Suppressor macrophage treated with lipopolysaccharide for 4 hours (primary cell): ENCODE results near the gene IFITM1.
A peak's percentile ranks its signal among the peaks of the same experiment; 100 is the strongest.
"Not testable (repeated sequence)": the region's sequence is repeated elsewhere in the genome, so short reads cannot be mapped to it uniquely, and the experiment has no call there.

ENCODE experiments used
- DNase-seq: peaks from one replicate; pipeline ENCODE4 v3.0.0-alpha.2; 2020

The IFITM1 gene

GRCh38 chr11:328516-329100 is 14.8 kb downstream of the IFITM1 start:
- DNase-seq = not testable (repeated sequence)

DNA sequence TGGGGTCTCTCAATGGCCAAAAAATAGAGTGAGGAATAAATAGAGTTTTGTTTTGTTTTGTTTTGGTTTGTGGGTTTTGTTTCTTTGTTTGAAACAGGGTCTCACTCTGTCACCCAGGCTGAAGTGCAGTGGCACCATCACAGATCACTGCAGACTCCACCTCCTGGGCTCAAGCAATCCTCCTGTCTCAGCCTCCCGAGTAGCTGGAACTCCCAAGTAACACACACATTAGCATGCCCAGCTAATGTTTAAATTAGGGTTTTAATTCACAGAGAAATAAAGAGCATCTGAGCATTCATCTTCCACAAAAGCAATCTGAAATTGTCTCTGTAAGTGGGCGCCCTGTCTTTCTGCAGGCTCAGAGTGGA is 16.0 kb downstream of the IFITM1 start:
- no peak for DNase-seq

GRCh38 chr11:330307-330693 is 16.5 kb downstream of the IFITM1 start:
- DNase-seq = no peak

GRCh38 chr11:330694-331357 is 17.0 kb downstream of the IFITM1 start:
- DNase-seq = no peak

- DNase-seq = peak; percentile 9
Observed at GRCh38 chr11:331358-332060, 17.7 kb downstream of the IFITM1 start.

DNA sequence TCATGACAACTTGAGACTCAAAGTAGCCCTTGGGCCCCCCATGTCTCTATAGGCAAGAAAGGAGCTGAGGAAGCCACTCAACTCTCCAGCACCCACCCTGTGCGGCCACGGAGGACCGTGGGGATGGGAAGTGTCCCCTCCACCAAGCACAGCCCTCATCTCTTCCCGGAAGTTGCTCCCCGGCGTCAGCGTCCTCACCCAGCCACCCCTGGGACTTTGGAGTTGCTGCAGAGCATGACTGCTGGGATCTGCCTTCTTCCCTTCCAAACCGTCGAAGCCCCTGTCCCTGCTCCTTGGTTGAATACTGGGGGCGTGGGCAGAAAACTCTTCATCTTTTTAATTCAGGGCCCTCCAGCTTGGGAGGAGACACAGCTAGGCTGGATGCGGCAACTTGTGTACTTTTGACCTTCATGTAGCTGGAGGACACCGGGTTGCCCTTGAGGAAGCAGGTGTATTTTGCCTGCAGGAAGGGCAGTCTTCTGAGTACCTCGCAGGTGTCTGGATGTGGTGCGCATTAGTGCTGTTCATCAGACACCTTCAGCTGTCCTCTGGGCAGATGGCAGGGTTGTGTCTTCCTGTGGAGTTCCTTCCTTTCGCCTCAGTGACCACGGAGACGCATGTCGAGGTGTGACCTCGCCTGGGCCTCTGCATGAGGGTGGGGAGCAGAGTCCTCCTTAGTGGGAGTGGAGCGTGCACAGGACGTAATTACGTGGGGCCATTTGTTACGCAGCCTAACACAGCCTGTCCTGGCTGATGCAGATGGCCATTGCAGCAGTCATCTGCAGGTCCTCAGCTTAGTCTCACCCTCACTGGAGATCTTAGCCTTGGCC is 19.0 kb downstream of the IFITM1 start:
- DNase-seq = no peak

DNA sequence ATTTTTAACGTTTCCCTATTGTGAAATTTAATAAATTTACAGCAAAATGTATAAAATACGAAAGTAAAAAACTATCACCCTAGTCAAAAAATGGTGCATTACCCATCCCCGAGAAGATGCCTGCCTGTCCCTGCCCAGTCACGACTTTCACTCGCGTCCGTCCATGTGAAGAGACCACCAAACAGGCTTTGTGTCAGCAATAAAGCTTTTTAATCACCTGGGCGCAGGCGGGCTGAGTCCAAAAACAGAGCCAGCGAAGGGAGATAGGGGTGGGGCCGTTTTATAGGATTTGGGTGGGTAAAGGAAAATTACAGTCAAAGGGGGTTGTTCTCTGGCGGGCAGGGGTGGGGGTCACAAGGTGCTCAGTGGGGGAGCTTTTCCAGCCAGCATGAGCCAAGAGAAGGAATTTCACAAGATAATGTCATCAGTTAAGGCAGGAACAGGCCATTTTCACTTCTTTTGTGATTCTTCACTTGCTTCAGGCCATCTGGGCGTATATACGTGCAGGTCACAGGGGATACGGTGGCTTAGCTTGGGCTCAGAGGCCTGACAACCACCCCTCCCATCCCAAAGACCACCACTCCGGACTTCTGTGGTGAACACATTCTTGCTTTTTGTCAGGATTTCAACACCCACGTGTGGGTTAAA is 19.9 kb downstream of the IFITM1 start:
- DNase-seq = not testable (repeated sequence)

- no peak for DNase-seq
Observed at GRCh38 chr11:334264-334994, 20.6 kb downstream of the IFITM1 start.

DNA sequence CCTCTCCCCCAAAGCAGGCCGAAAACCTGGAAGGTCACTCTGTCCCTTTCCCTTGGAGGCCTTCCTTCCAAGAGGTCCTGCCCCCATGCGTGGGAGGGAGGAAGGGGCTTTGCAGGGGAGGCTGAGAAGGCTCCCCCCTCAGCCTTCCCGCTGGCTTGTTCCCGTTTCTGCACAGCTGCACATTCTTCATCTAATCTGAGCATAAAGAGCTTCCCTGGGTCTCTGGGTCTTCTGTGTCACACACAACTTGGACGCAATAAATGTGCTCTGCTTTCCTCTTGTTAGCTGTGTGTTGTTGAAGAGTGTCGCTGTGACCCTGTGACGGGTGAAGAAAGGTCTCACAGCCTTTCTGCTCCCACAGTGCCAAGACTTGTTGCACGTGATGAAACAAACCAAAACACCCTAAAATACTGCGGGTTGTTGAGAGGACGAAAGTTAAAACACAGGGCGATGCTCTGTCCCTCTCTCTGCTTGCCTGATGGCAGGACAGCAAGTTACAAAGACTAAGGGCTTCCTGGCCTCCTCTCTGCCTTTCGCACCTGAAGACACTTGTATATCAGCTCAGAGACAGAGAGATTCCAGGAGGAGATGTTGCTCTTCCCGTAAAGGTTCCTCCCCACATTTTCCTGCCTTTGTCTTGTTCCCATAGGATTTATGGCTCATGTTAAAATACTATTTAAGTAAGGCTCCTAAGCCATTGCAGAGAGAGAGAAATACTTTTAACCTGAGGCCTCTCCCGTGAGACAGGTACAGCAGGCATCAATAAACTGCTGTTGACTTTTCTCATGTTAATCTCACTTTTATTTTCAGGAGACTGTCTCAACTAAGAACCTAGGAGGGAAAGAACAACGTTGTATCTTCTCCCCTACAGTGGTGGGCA is 22.2 kb downstream of the IFITM1 start:
- DNase-seq = peak; percentile 54

- no peak for DNase-seq
Observed at GRCh38 chr11:336659-337198, 22.9 kb downstream of the IFITM1 start.

- DNase-seq = no peak
Observed at GRCh38 chr11:337711-338110, 23.9 kb downstream of the IFITM1 start.

- DNase-seq = no peak
Observed at GRCh38 chr11:339963-340362, 26.1 kb downstream of the IFITM1 start.

- no peak for DNase-seq
Observed at GRCh38 chr11:340539-341512, 27.0 kb downstream of the IFITM1 start.

DNA sequence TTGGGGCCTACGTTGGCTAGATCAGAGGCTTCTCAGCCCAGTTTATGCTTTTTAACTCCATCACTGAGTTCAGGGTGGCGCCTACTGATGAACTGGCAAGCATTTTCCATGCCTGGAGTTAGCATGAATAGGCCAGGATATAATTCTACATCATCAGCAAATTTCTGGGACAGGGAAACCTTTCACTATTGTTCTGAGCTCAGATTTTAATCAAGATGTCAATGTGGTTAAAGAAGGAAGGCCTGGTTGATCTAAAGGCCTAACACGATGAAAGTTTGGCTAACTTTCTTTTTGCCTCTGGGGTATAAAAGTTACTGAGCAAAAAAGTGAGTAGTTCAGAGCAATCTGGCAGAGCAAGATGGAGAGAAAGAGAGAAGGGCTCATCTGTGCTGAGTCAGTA is 28.5 kb downstream of the IFITM1 start:
- no peak for DNase-seq

GRCh38 chr11:344836-345578 is 31.2 kb downstream of the IFITM1 start:
- no peak for DNase-seq

- no peak for DNase-seq
Observed at GRCh38 chr11:346529-346928, 32.7 kb downstream of the IFITM1 start.

- not testable (repeated sequence) for DNase-seq
Observed at GRCh38 chr11:349270-349954, 35.6 kb downstream of the IFITM1 start.

GRCh38 chr11:350033-350722 is 36.3 kb downstream of the IFITM1 start:
- DNase-seq = not testable (repeated sequence)
